ENCODE measurements around the gene STK32B.

STK32B gene

GRCh38 chr4:5500165-5500564, 448.9 kb downstream of the STK32B start:
- in situ Hi-C loops (cut with HindIII; ENCODE audit: low sequenced_read_pairs) = no loop called here
- no peak for TF ChIP-seq CTCF (IDR thresholded peaks at IDR 0.05; ENCODE audit: low read depth, low read length, missing control alignments)
- no peak for DNase-seq (ENCODE audit: low read depth)
- no peak overlapping the region for H3K4me3 ChIP-seq (ENCODE audit: low read depth, low read length)

GRCh38 chr4:5503336-5503936, 452.2 kb downstream of the STK32B start:
- H3K4me3 ChIP-seq (ENCODE audit: low read depth, low read length) = no peak overlapping the region
- no peak for TF ChIP-seq CTCF (IDR thresholded peaks at IDR 0.05; ENCODE audit: low read depth, low read length, missing control alignments)
- DNase-seq (ENCODE audit: low read depth) = no peak
- in situ Hi-C loops (cut with HindIII; ENCODE audit: low sequenced_read_pairs) = no loop called here

DNA sequence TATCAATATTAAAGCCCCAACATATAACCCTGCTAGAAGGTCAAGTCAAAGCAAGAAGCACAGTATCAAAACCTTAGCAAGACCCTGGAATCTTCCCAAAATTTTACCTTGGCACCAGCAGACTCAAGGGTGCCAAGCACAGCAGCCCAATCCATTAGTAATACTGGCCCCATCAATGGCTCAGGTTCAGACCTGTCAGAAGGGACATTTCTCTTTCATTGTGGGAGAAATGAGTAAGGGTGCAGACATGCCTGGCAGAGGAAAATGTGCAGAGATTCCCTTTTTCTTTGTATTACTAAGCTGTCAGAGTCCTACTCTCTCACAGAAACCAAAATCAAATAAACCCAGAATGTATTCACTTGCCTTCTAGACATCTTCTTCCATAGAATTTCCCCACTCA, 453.2 kb downstream of the STK32B start:
- no peak for TF ChIP-seq CTCF (IDR thresholded peaks at IDR 0.05; ENCODE audit: low read depth, low read length, missing control alignments)
- no peak overlapping the region for H3K4me3 ChIP-seq (ENCODE audit: low read depth, low read length)
- DNase-seq (ENCODE audit: low read depth) = no peak
- in situ Hi-C loops (cut with HindIII; ENCODE audit: low sequenced_read_pairs) = no loop called here

GRCh38 chr4:5510504-5510903, 459.2 kb downstream of the STK32B start:
- in situ Hi-C loops (cut with HindIII; ENCODE audit: low sequenced_read_pairs) = no loop called here
- no peak overlapping the region for H3K4me3 ChIP-seq (ENCODE audit: low read depth, low read length)
- no peak for DNase-seq (ENCODE audit: low read depth)

GRCh38 chr4:5511791-5512190, 460.5 kb downstream of the STK32B start:
- in situ Hi-C loops (cut with HindIII; ENCODE audit: low sequenced_read_pairs) = no loop called here
- H3K4me3 ChIP-seq (ENCODE audit: low read depth, low read length) = no peak overlapping the region
- DNase-seq (ENCODE audit: low read depth) = no peak
- no peak for TF ChIP-seq CTCF (IDR thresholded peaks at IDR 0.05; ENCODE audit: low read depth, low read length, missing control alignments)

More at GRCh38 chr4:5510504-5510903, 459.2 kb downstream of the STK32B start:
- no peak for TF ChIP-seq CTCF (IDR thresholded peaks at IDR 0.05; ENCODE audit: low read depth, low read length, missing control alignments)

DNA sequence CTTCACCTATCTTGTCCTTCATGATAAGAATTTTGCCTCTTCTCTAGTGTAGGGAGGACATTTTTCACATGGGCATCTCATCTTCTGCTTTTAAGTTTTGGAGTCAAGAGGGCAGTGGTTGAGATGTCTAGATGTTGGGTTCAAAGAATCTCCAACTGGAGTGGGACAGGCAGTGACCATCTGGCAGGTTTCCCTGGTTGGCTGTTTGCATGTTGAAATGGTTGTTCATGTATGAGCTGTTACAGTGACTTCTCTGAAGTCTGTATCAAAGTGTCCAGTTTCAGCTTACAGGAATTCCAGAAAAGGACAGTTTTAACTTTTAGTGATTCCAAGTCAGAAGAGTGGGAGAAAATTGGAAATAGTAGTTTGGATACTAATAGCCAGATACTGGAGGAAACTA, 464.4 kb downstream of the STK32B start:
- no peak for TF ChIP-seq CTCF (IDR thresholded peaks at IDR 0.05; ENCODE audit: low read depth, low read length, missing control alignments)
- in situ Hi-C loops (cut with HindIII; ENCODE audit: low sequenced_read_pairs) = no loop called here
- DNase-seq (ENCODE audit: low read depth) = no peak
- no peak overlapping the region for H3K4me3 ChIP-seq (ENCODE audit: low read depth, low read length)

Measured in astrocyte of the cerebellum (primary cell).